ENCODE results near the gene HABP2. TPM values are rescaled to one million over a fixed set of nuclear protein-coding genes. Genes with fewer than 3 reads are reported as not detected.

Gene HABP2
- total and polyA plus RNA-seq, 9 of the 15 experiments (the other 6 are each of a cell fraction or from before 2014, with no cell fraction given): 0.09 TPM; not detected in 8

GRCh38 chr10:113504423-113504822 is 48.4 kb upstream of the HABP2 start (continued):
- TF ChIP-seq REST (IDR thresholded peaks at IDR 0.05; ENCODE audit: borderline replicate concordance): no peak
- TF ChIP-seq REST (CRISPR knock-in tag; IDR thresholded peaks at IDR 0.05; ENCODE audit: low read depth): no peak
- no peak for TF ChIP-seq EGR1 (conservative IDR thresholded peaks at IDR 0.05)
- TF ChIP-seq HMG20A (CRISPR knock-in tag; conservative IDR thresholded peaks at IDR 0.05): no peak
- TF ChIP-seq ATF2 (CRISPR knock-in tag; IDR thresholded peaks at IDR 0.05): no peak
- TF ChIP-seq MCM3 (IDR thresholded peaks at IDR 0.05): no peak
- TF ChIP-seq NFE2 (IDR thresholded peaks at IDR 0.05; ENCODE audit: low read depth): no peak
- TF ChIP-seq ZNF639 (CRISPR knock-in tag; conservative IDR thresholded peaks at IDR 0.05 in 1 of 2, IDR thresholded peaks at IDR 0.05 in 1 of 2): no peak
